ENCODE results near the gene CDC42BPA.

CDC42BPA gene

GRCh38 chr1:226942392-226942791 lies 375.9 kb downstream of the CDC42BPA start:
- FAIRE-seq = no peak

DNA sequence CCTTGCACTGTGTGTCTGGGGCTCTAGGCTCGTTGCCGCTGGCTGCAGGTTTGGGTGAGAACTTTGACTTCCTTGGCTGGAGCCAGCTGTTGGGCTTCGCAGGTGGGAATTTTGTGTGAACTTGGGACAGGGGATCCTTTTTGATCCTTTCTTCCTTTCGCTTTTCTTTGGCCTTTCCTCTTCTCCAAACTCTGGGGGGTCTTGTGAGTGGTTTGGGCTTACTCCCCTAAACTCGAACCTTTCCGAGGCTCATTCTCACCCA lies 377.6 kb downstream of the CDC42BPA start:
- no peak for FAIRE-seq

DNA sequence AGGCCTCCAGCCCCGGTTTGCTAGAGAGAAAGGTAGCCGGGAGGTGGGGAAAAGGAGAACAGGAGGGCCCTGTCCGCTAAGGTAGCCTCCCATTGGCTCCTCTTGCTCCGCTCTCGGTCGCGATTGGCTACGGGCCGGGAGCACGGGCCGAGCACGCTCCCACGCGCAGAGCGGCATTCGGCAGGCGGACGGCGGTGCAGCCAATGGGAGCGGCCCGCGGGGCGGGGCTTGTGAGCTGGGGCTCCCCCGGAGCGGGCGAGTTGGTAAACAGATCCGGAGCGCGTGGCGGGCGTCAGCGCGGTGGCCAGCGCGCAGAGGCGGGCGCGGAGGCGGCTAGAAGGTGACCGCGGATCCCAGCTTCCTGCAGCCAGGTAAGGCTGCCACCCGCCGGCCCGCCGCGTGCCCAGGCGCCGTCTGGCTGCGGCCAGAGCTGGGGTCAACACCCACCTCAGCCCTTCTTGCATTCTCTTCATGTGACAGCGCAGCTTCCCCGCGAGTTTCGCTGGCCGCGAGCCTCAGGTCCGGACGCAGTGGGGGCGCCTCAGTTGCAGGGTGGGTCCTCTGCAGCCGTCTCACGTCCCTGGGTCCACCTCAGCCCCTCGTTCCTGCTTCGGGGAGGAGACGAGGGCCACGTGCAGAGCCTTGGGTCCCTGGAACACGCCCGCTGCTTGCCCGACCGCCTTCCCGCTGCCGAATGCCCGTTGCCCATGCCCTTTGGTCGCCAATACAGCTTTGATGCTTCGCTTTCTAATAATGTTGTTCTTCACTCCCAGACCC lies 378.1 kb downstream of the CDC42BPA start, which contains the start of gene COQ8A:
Gene COQ8A, plus strand, starts transcription at position 266 of the 777 bp plus-strand sequence. CDS start 21,092 bp downstream, outside the sequence.
- peak; percentile 98 for FAIRE-seq
